SK-N-SH (cell line): Measurements from ENCODE around the gene MS4A14. TPM values are rescaled to one million over a fixed set of nuclear protein-coding genes. Genes with fewer than 3 reads are reported as not detected.

Experiments
- CTCF ChIA-PET: fragments of 300-600, 350-600 bp; formaldehyde crosslinking; extraction: SDS; loops from one replicate; lab custom pipeline; 2021; lab: Yijun Ruan, JAX
- POLR2A ChIA-PET: fragments of 350-600 bp; sonication (Branson Sonifier 250); formaldehyde crosslinking; extraction: SDS; loops from one replicate; lab custom pipeline; 2020; ENCODE audit warnings: antibody characterized with exemption, inconsistent platforms; lab: Yijun Ruan, JAX
- DNase-seq: peaks from one replicate; pipeline ENCODE4 v3.0.0; 2012
- H2AFZ ChIP-seq: fragments of 200-600 bp; sonication (generic); 2 replicates; pipeline ENCODE4 v1.8.1; 2016; ENCODE audit warnings: antibody characterized with exemption, mild to moderate bottlenecking, low read depth
- H3F3A ChIP-seq: fragments of 200-600 bp; sonication (generic); replicated peaks from 2 replicates; pipeline ENCODE3; 2016; ENCODE audit warnings: antibody characterized with exemption, mild to moderate bottlenecking; ENCODE audit not compliant: insufficient read depth
- H3K27ac ChIP-seq, 2 experiments: fragments of 200-500 bp in 1 of 2; fragments of 200-600 bp in 1 of 2; sonication (Bioruptor generic) in 1 of 2; sonication (generic), shearing (Covaris generic) in 1 of 2; 2 replicates each; pipeline versions ENCODE4 v1.5.1 to v1.6.1; 2014 to 2016; ENCODE audit warnings: low read depth in 2 of 2, inconsistent platforms in 1 of 2, low read length in 1 of 2, mild to moderate bottlenecking in 1 of 2, mixed read lengths in 1 of 2
- H3K27me3 ChIP-seq: fragments of 200-600 bp; sonication (generic), shearing (Covaris generic); 2 replicates; pipeline ENCODE4 v1.6.1; 2016; ENCODE audit warnings: mixed run types; ENCODE audit not compliant: insufficient read depth
- H3K36me3 ChIP-seq, 2 experiments: fragments of 200-500 bp in 1 of 2; fragments of 200-600 bp in 1 of 2; sonication (Bioruptor generic) in 1 of 2; sonication (generic) in 1 of 2; replicated peaks in 1 of 2; 2 replicates each; pipeline versions ENCODE3 to v1.5.1; 2014 to 2016; ENCODE audit warnings: low read length in 1 of 2, mild to moderate bottlenecking in 1 of 2; ENCODE audit not compliant: insufficient read depth in 2 of 2, control insufficient read depth in 1 of 2
- H3K4me1 ChIP-seq, 2 experiments: fragments of 200-500 bp in 1 of 2; fragments of 200-600 bp in 1 of 2; sonication (Bioruptor generic) in 1 of 2; sonication (generic), shearing (Covaris generic) in 1 of 2; 2 replicates each; pipeline versions ENCODE4 v1.5.1 to v1.6.1; 2014 to 2016; ENCODE audit warnings: low read depth in 1 of 2, low read length in 1 of 2, mixed run types in 1 of 2; ENCODE audit not compliant: insufficient read depth in 2 of 2, control insufficient read depth in 1 of 2
- H3K4me2 ChIP-seq: fragments of 200-600 bp; sonication (generic), shearing (Covaris generic); 2 replicates; pipeline ENCODE4 v1.6.1; 2017; ENCODE audit warnings: mixed run types
- H3K4me3 ChIP-seq, 2 experiments: fragments of 200-500 bp in 1 of 2; fragments of 200-600 bp in 1 of 2; sonication (Bioruptor generic) in 1 of 2; sonication (generic), shearing (Covaris generic) in 1 of 2; 2 replicates each; pipeline versions ENCODE4 v1.5.1 to v1.8.1; 2014 to 2016; ENCODE audit warnings: low read depth in 2 of 2, inconsistent platforms in 1 of 2, low read length in 1 of 2, mild to moderate bottlenecking in 1 of 2, mixed read lengths in 1 of 2, moderate library complexity in 1 of 2
- H3K79me2 ChIP-seq: fragments of 200-600 bp; sonication (generic); 2 replicates; pipeline ENCODE4 v1.8.1; 2017; ENCODE audit warnings: mild to moderate bottlenecking; ENCODE audit not compliant: insufficient read depth
- H3K9ac ChIP-seq: fragments of 200-600 bp; sonication (generic); 2 replicates; pipeline ENCODE4 v1.6.1; 2017; ENCODE audit warnings: mixed run types
- H3K9me2 ChIP-seq: fragments of 200-600 bp; sonication (generic); 2 replicates; pipeline ENCODE4 v1.6.1; 2017; ENCODE audit warnings: mixed run types
- H3K9me3 ChIP-seq: fragments of 200-600 bp; sonication (generic); 2 replicates; pipeline ENCODE4 v1.6.1; 2017; ENCODE audit warnings: mixed run types, mild to moderate bottlenecking, moderate library complexity
- H4K20me1 ChIP-seq: fragments of 200-600 bp; sonication (generic); 2 replicates; pipeline ENCODE4 v1.6.1; 2017; ENCODE audit warnings: mild to moderate bottlenecking, mixed run types; ENCODE audit not compliant: insufficient read depth
- CHD2 ChIP-seq: fragments of 150-350 bp; IDR thresholded peaks from 2 replicates; pipeline ENCODE4 v1.6.1; 2018; ENCODE audit warnings: low read length; ENCODE audit not compliant: partially characterized antibody
- EP300 ChIP-seq, 2 experiments: IDR thresholded peaks; 2 replicates each; pipeline versions ENCODE4 v1.4.0 to v1.6.1; 2012; ENCODE audit warnings: borderline replicate concordance in 1 of 2, low read depth in 1 of 2, low read length in 1 of 2
- FOSL2 ChIP-seq: IDR thresholded peaks from 2 replicates; pipeline ENCODE4 v1.4.0; 2012; ENCODE audit warnings: low read depth, mild to moderate bottlenecking, moderate library complexity, borderline replicate concordance
- FOXM1 ChIP-seq: IDR thresholded peaks from 2 replicates; pipeline ENCODE4 v1.4.0; 2012; ENCODE audit warnings: low read depth, mild to moderate bottlenecking
- IRF3 ChIP-seq: fragments of 150-350 bp; IDR thresholded peaks from 2 replicates; pipeline ENCODE4 v1.6.1; 2016; ENCODE audit warnings: mild to moderate bottlenecking, low read depth, low read length
- NFIC ChIP-seq: IDR thresholded peaks from 2 replicates; pipeline ENCODE4 v1.4.0; 2012; ENCODE audit warnings: borderline replicate concordance
- NRF1 ChIP-seq: IDR thresholded peaks from 2 replicates; pipeline ENCODE4 v1.6.1; 2012; ENCODE audit warnings: low read depth, mild to moderate bottlenecking, low read length
- PBX3 ChIP-seq: IDR thresholded peaks from 2 replicates; pipeline ENCODE4; 2012
- RCOR1 ChIP-seq: fragments of 150-350 bp; IDR thresholded peaks from 2 replicates; pipeline ENCODE4 v1.6.1; 2017; ENCODE audit warnings: antibody characterized with exemption, low read length
- RFX5 ChIP-seq: IDR thresholded peaks from 2 replicates; pipeline ENCODE4 v1.6.1; 2012; ENCODE audit warnings: mild to moderate bottlenecking, improper control_type of control experiment, low read length
- RXRA ChIP-seq: IDR thresholded peaks from 2 replicates; pipeline ENCODE4 v1.4.0; 2012; ENCODE audit warnings: low read depth, mild to moderate bottlenecking, borderline replicate concordance
- SIN3A ChIP-seq: IDR thresholded peaks from 2 replicates; pipeline ENCODE4 v1.6.1; 2012; ENCODE audit warnings: low read depth, mild to moderate bottlenecking, low read length, moderate library complexity, borderline replicate concordance
- SMC3 ChIP-seq: IDR thresholded peaks from 2 replicates; pipeline ENCODE4 v1.6.1; 2012; ENCODE audit warnings: low read depth, low read length, improper control_type of control experiment
- TEAD4 ChIP-seq: IDR thresholded peaks from 2 replicates; pipeline ENCODE4 v1.4.0; 2012; ENCODE audit warnings: mild to moderate bottlenecking, borderline replicate concordance; ENCODE audit not compliant: insufficient read depth
- USF1 ChIP-seq: IDR thresholded peaks from 2 replicates; pipeline ENCODE4 v1.4.0; 2012; ENCODE audit warnings: low read depth, borderline replicate concordance
- USF2 ChIP-seq: fragments of 150-350 bp; IDR thresholded peaks from 2 replicates; pipeline ENCODE4 v1.6.1; 2017; ENCODE audit warnings: antibody characterized with exemption, low read length, low read depth, borderline replicate concordance
- YY1 ChIP-seq: IDR thresholded peaks from 2 replicates; pipeline ENCODE4 v1.4.0; 2012; ENCODE audit warnings: low read depth, mild to moderate bottlenecking
- WGBS: methylation state at CpG from one replicate; pipeline ENCODE4 v1.1.6; 2017; ENCODE audit warnings: low lambda C conversion rate; 5-methylcytosine and 5-hydroxymethylcytosine counted together
- polyA plus RNA-seq, 3 experiments: library from polyadenylated mRNA; depleted of rRNA; stranded (reverse); fragments of >200 nt; gene quantifications; 2 replicates each; pipeline ENCODE4 v1.2.3, GENCODE V29; 2012
- TF ChIP-seq, protein P1 (sequence below): IDR thresholded peaks from 2 replicates; pipeline ENCODE4 v1.6.1; 2012; ENCODE audit warnings: mild to moderate bottlenecking, low read depth, low read length, moderate library complexity

MS4A14 gene
- polyA plus RNA-seq, 1 of the 3 experiments (the other 2 are of a cell fraction): not detected

- Histone ChIP-seq H3K36me3 (no peaks in the 10 kb centered on the region), H3K9me2 (no peaks in the 10 kb centered on the region), H3K4me2 (no peak overlapping the region), H3K4me3 (no peak overlapping the region), H3F3A (no peaks in the 10 kb centered on the region), H3K27ac (no peak overlapping the region), H3K27me3 (no peaks in the 10 kb centered on the region), H3K4me1 (no peaks in the 10 kb centered on the region), H2AFZ (no peak overlapping the region), H3K9ac (no peak overlapping the region), H4K20me1 (no peaks in the 10 kb centered on the region), H3K9me3 (no peaks in the 10 kb centered on the region), H3K79me2 (no peaks in the 10 kb centered on the region)
- no peak for DNase-seq
- no peak for TF ChIP-seq NRF1
- no peak for TF ChIP-seq RCOR1
- TF ChIP-seq PBX3: no peak
- TF ChIP-seq USF1: no peak
- no peak for TF ChIP-seq YY1
- TF ChIP-seq SIN3A: no peak
- TF ChIP-seq NFIC: no peak
- TF ChIP-seq, protein P1, sequence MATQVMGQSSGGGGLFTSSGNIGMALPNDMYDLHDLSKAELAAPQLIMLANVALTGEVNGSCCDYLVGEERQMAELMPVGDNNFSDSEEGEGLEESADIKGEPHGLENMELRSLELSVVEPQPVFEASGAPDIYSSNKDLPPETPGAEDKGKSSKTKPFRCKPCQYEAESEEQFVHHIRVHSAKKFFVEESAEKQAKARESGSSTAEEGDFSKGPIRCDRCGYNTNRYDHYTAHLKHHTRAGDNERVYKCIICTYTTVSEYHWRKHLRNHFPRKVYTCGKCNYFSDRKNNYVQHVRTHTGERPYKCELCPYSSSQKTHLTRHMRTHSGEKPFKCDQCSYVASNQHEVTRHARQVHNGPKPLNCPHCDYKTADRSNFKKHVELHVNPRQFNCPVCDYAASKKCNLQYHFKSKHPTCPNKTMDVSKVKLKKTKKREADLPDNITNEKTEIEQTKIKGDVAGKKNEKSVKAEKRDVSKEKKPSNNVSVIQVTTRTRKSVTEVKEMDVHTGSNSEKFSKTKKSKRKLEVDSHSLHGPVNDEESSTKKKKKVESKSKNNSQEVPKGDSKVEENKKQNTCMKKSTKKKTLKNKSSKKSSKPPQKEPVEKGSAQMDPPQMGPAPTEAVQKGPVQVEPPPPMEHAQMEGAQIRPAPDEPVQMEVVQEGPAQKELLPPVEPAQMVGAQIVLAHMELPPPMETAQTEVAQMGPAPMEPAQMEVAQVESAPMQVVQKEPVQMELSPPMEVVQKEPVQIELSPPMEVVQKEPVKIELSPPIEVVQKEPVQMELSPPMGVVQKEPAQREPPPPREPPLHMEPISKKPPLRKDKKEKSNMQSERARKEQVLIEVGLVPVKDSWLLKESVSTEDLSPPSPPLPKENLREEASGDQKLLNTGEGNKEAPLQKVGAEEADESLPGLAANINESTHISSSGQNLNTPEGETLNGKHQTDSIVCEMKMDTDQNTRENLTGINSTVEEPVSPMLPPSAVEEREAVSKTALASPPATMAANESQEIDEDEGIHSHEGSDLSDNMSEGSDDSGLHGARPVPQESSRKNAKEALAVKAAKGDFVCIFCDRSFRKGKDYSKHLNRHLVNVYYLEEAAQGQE: no peak
- TF ChIP-seq RFX5: no peak
- TF ChIP-seq TEAD4: no peak
- TF ChIP-seq SMC3: no peak
- no peak for TF ChIP-seq RXRA
- TF ChIP-seq EP300 (IDR thresholded peaks at IDR 0.05; ENCODE audit: borderline replicate concordance in 1 of 2, low read depth in 1 of 2, low read length in 1 of 2): no peak
- no peak for TF ChIP-seq CHD2
- no peak for TF ChIP-seq FOXM1
- no peak for TF ChIP-seq FOSL2
- TF ChIP-seq USF2: no peak
- TF ChIP-seq IRF3: no peak
- WGBS: 2% methylated on average over 5 of the region's 5 CpGs
- ChIA-PET CTCF (no interaction called here), POLR2A (no interaction called here)
Observed at GRCh38 chr11:60389279-60389910, 6.9 kb upstream of the MS4A14 start.
